Measurements from ENCODE around the gene ZNF316.

DNA sequence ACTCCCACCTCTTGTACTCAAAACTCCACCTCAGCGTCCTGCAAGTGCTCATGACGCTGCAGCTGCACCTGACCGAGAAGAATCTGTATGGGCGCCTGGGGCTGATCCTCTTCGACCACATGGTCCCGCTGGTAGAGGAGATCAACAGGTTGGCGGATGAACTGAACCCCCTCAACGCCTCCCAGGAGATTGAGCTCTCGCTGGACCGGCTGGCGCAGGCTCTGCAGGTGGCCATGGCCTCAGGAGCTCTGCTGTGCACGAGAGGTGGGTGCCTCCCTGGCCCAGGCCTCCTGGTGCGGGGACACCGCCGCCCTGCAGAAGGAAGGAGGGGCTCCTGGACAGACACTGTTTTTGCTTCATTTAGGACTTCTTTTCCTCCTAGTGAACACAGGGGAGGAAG lies 37.0 kb upstream of the ZNF316 start:
- TF ChIP-seq POLR2AphosphoS5 (IDR thresholded peaks at IDR 0.05) (peak in 1 of 3 donors; percentile 65), POLR2A (IDR thresholded peaks at IDR 0.05) (no peak)
- TF ChIP-seq, protein P1, sequence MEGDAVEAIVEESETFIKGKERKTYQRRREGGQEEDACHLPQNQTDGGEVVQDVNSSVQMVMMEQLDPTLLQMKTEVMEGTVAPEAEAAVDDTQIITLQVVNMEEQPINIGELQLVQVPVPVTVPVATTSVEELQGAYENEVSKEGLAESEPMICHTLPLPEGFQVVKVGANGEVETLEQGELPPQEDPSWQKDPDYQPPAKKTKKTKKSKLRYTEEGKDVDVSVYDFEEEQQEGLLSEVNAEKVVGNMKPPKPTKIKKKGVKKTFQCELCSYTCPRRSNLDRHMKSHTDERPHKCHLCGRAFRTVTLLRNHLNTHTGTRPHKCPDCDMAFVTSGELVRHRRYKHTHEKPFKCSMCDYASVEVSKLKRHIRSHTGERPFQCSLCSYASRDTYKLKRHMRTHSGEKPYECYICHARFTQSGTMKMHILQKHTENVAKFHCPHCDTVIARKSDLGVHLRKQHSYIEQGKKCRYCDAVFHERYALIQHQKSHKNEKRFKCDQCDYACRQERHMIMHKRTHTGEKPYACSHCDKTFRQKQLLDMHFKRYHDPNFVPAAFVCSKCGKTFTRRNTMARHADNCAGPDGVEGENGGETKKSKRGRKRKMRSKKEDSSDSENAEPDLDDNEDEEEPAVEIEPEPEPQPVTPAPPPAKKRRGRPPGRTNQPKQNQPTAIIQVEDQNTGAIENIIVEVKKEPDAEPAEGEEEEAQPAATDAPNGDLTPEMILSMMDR (IDR thresholded peaks at IDR 0.05 in 8 of 11, conservative IDR thresholded peaks at IDR 0.05 in 3 of 11) = no peak

Measured in spleen (tissue), 7 donors.